ENCODE data around the gene CDC42BPG.
A peak's percentile ranks its signal among the peaks of the same experiment; 100 is the strongest.
"Not testable (repeated sequence)": the region's sequence is repeated elsewhere in the genome, so short reads cannot be mapped to it uniquely, and the experiment has no call there.

The CDC42BPG gene

GRCh38 chr11:64848214-64848825 is 3.9 kb upstream of the CDC42BPG start:
- no peak overlapping the region for H3K4me3 ChIP-seq (ENCODE audit: low read depth, low read length)
- no peak overlapping the region for H3K18ac ChIP-seq (ENCODE audit: low read length)
- H4K12ac ChIP-seq (ENCODE audit: low read depth, low read length): no peak overlapping the region
- peaks cover 7 to 8% of the 10 kb centered on the region in 2 experiments for H3K36me3 ChIP-seq (ENCODE audit: control insufficient read depth in 1 of 2, insufficient read depth in 2 of 2, low read length in 2 of 2)
- H3K9me3 ChIP-seq (ENCODE audit: insufficient read depth, low read depth, low read length): peaks cover 2% of the 10 kb centered on the region
- no peak for DNase-seq
- no peak overlapping the region for H3K9ac ChIP-seq (ENCODE audit: low read length)
- no peak overlapping the region for H3K27ac ChIP-seq (ENCODE audit: low read depth, low read length)
- H4K91ac ChIP-seq (ENCODE audit: low read depth, low read length): no peak overlapping the region
- H3K4me2 ChIP-seq (ENCODE audit: low read length): no peak overlapping the region
- peaks cover 13% of the 10 kb centered on the region for H3K79me2 ChIP-seq (ENCODE audit: control insufficient read depth, insufficient read depth, low read length, poor library complexity)
- H3K4me1 ChIP-seq (ENCODE audit: control insufficient read depth in 1 of 2, insufficient read depth in 2 of 2, low read length in 2 of 2): peaks cover 2 to 10% of the 10 kb centered on the region in 2 experiments
- H3K79me1 ChIP-seq (ENCODE audit: low read length): peaks cover 18% of the 10 kb centered on the region
- H2BK120ac ChIP-seq (ENCODE audit: insufficient read depth, low read length, poor library complexity): no peak overlapping the region
- no peak overlapping the region for H3K23ac ChIP-seq (ENCODE audit: low read length)
- no peak overlapping the region for H2AK5ac ChIP-seq (ENCODE audit: low read length)
- no peak overlapping the region for H2BK5ac ChIP-seq (ENCODE audit: low read depth, low read length, poor library complexity)
- H3K4ac ChIP-seq (ENCODE audit: low read depth, low read length): no peak overlapping the region
- H3K14ac ChIP-seq (ENCODE audit: low read length): no peak overlapping the region
- no peak overlapping the region for H4K8ac ChIP-seq (ENCODE audit: low read depth, low read length)
- H2BK12ac ChIP-seq (ENCODE audit: low read length): no peak overlapping the region
- no peak overlapping the region for H2AFZ ChIP-seq (ENCODE audit: insufficient read depth, low read length, poor library complexity)
- no CpG with 5 or more reads among the region's 6 CpGs for WGBS (ENCODE audit: extremely low coverage, insufficient coverage, insufficient read length)
- H3K27me3 ChIP-seq (ENCODE audit: insufficient read depth, low read length): no peaks in the 10 kb centered on the region

GRCh38 chr11:64846998-64847666 is 2.7 kb upstream of the CDC42BPG start:
- Histone ChIP-seq H2BK120ac (ENCODE audit: insufficient read depth, low read length, poor library complexity) (no peak overlapping the region), H3K23ac (ENCODE audit: low read length) (no peak overlapping the region), H3K27me3 (ENCODE audit: insufficient read depth, low read length) (no peaks in the 10 kb centered on the region), H2BK12ac (ENCODE audit: low read length) (peak overlapping the region; percentile 55), H3K27ac (ENCODE audit: low read depth, low read length) (no peak overlapping the region), H3K4me3 (ENCODE audit: low read depth, low read length) (no peak overlapping the region), H3K4me2 (ENCODE audit: low read length) (no peak overlapping the region), H3K79me1 (ENCODE audit: low read length) (peaks cover 30% of the 10 kb centered on the region), H4K8ac (ENCODE audit: low read depth, low read length) (peak overlapping the region; percentile 20), H3K9ac (ENCODE audit: low read length) (no peak overlapping the region), H3K14ac (ENCODE audit: low read length) (peak overlapping the region; percentile 22), H3K4ac (ENCODE audit: low read depth, low read length) (no peak overlapping the region), H2AFZ (ENCODE audit: insufficient read depth, low read length, poor library complexity) (peak overlapping the region; percentile 5), H4K91ac (ENCODE audit: low read depth, low read length) (peak overlapping the region; percentile 30), H3K18ac (ENCODE audit: low read length) (no peak overlapping the region), H3K9me3 (ENCODE audit: insufficient read depth, low read depth, low read length) (peaks cover 2% of the 10 kb centered on the region), H2AK5ac (ENCODE audit: low read length) (peak overlapping the region; percentile 17), H3K79me2 (ENCODE audit: control insufficient read depth, insufficient read depth, low read length, poor library complexity) (peaks cover 21% of the 10 kb centered on the region), H4K12ac (ENCODE audit: low read depth, low read length) (peak overlapping the region; percentile 22), H3K4me1 (ENCODE audit: control insufficient read depth in 1 of 2, insufficient read depth in 2 of 2, low read length in 2 of 2) (peaks cover 11 to 21% of the 10 kb centered on the region in 2 experiments), H3K36me3 (ENCODE audit: control insufficient read depth in 1 of 2, insufficient read depth in 2 of 2, low read length in 2 of 2) (peaks cover 0 to 2% of the 10 kb centered on the region in 2 experiments), H2BK5ac (ENCODE audit: low read depth, low read length, poor library complexity) (no peak overlapping the region)
- WGBS (ENCODE audit: extremely low coverage, insufficient coverage, insufficient read length): no CpG with 5 or more reads among the region's 13 CpGs
- peak; percentile 95 to 97 for DNase-seq

- not testable (repeated sequence) for H4K8ac ChIP-seq (ENCODE audit: low read depth, low read length); DNase-seq; H2BK5ac ChIP-seq (ENCODE audit: low read depth, low read length, poor library complexity); H2AFZ ChIP-seq (ENCODE audit: insufficient read depth, low read length, poor library complexity); H3K9me3 ChIP-seq (ENCODE audit: insufficient read depth, low read depth, low read length); H3K23ac ChIP-seq (ENCODE audit: low read length); H3K4me3 ChIP-seq (ENCODE audit: low read depth, low read length); H3K9ac ChIP-seq (ENCODE audit: low read length); H3K18ac ChIP-seq (ENCODE audit: low read length); H3K27me3 ChIP-seq (ENCODE audit: insufficient read depth, low read length); H3K4ac ChIP-seq (ENCODE audit: low read depth, low read length); H3K14ac ChIP-seq (ENCODE audit: low read length); H3K4me2 ChIP-seq (ENCODE audit: low read length); H3K36me3 ChIP-seq (ENCODE audit: control insufficient read depth in 1 of 2, insufficient read depth in 2 of 2, low read length in 2 of 2); H4K12ac ChIP-seq (ENCODE audit: low read depth, low read length); H3K27ac ChIP-seq (ENCODE audit: low read depth, low read length); H2BK12ac ChIP-seq (ENCODE audit: low read length); H2BK120ac ChIP-seq (ENCODE audit: insufficient read depth, low read length, poor library complexity); H4K91ac ChIP-seq (ENCODE audit: low read depth, low read length)
- no CpG with 5 or more reads among the region's 8 CpGs for WGBS (ENCODE audit: extremely low coverage, insufficient coverage, insufficient read length)
- H3K79me1 ChIP-seq (ENCODE audit: low read length): peaks cover 38% of the 10 kb centered on the region
- H3K79me2 ChIP-seq (ENCODE audit: control insufficient read depth, insufficient read depth, low read length, poor library complexity): peaks cover 21% of the 10 kb centered on the region
- H2AK5ac ChIP-seq (ENCODE audit: low read length): peak overlapping the region; percentile 25
- peaks cover 18 to 28% of the 10 kb centered on the region in 2 experiments for H3K4me1 ChIP-seq (ENCODE audit: control insufficient read depth in 1 of 2, insufficient read depth in 2 of 2, low read length in 2 of 2)
These were observed 1.3 kb upstream of the CDC42BPG start for GRCh38 chr11:64845776-64846129.

- peak overlapping the region; percentile 70 for H3K4me2 ChIP-seq (ENCODE audit: low read length)
- peaks cover 21% of the 10 kb centered on the region for H3K79me2 ChIP-seq (ENCODE audit: control insufficient read depth, insufficient read depth, low read length, poor library complexity)
- peak overlapping the region; percentile 5 for H3K14ac ChIP-seq (ENCODE audit: low read length)
- H3K79me1 ChIP-seq (ENCODE audit: low read length): peaks cover 38% of the 10 kb centered on the region
- peak overlapping the region; percentile 49 for H2AK5ac ChIP-seq (ENCODE audit: low read length)
- peaks cover 6 to 7% of the 10 kb centered on the region in 2 experiments for H3K36me3 ChIP-seq (ENCODE audit: control insufficient read depth in 1 of 2, insufficient read depth in 2 of 2, low read length in 2 of 2)
- no peak overlapping the region for H3K9ac ChIP-seq (ENCODE audit: low read length)
- H3K27ac ChIP-seq (ENCODE audit: low read depth, low read length): peak overlapping the region; percentile 77
- H2BK12ac ChIP-seq (ENCODE audit: low read length): no peak overlapping the region
- peak overlapping the region; percentile 90 for H2AFZ ChIP-seq (ENCODE audit: insufficient read depth, low read length, poor library complexity)
- peak overlapping the region; percentile 81 for H4K12ac ChIP-seq (ENCODE audit: low read depth, low read length)
- DNase-seq: peak in 1 of 2 donors; percentile 52
- no peaks in the 10 kb centered on the region for H3K27me3 ChIP-seq (ENCODE audit: insufficient read depth, low read length)
- no peak overlapping the region for H3K23ac ChIP-seq (ENCODE audit: low read length)
- peaks cover 18 to 28% of the 10 kb centered on the region in 2 experiments for H3K4me1 ChIP-seq (ENCODE audit: control insufficient read depth in 1 of 2, insufficient read depth in 2 of 2, low read length in 2 of 2)
- H4K91ac ChIP-seq (ENCODE audit: low read depth, low read length): peak overlapping the region; percentile 33
- peak overlapping the region; percentile 95 for H2BK5ac ChIP-seq (ENCODE audit: low read depth, low read length, poor library complexity)
- peaks cover 4% of the 10 kb centered on the region for H3K9me3 ChIP-seq (ENCODE audit: insufficient read depth, low read depth, low read length)
- peak overlapping the region; percentile 84 for H3K4ac ChIP-seq (ENCODE audit: low read depth, low read length)
- peak overlapping the region; percentile 3 for H2BK120ac ChIP-seq (ENCODE audit: insufficient read depth, low read length, poor library complexity)
- peak overlapping the region; percentile 95 for H4K8ac ChIP-seq (ENCODE audit: low read depth, low read length)
- H3K4me3 ChIP-seq (ENCODE audit: low read depth, low read length): peak overlapping the region; percentile 81
- H3K18ac ChIP-seq (ENCODE audit: low read length): peak overlapping the region; percentile 95
- WGBS (ENCODE audit: extremely low coverage, insufficient coverage, insufficient read length): no CpG with 5 or more reads among the region's 9 CpGs
These were observed 799 bp upstream of the CDC42BPG start for GRCh38 chr11:64845129-64845775.
